GM21367 (cell line): Measurements from ENCODE around the gene SNF8.

Experiments used
- ATAC-seq: cut with Tn5 transposase; IDR thresholded peaks from one replicate; pipeline ENCODE4 v1.9.1; 2021; ENCODE audit not compliant: unreplicated experiment

The SNF8 gene

GRCh38 chr17:48930435-48930873 lies 14.2 kb downstream of the SNF8 start:
- no peak for ATAC-seq

DNA sequence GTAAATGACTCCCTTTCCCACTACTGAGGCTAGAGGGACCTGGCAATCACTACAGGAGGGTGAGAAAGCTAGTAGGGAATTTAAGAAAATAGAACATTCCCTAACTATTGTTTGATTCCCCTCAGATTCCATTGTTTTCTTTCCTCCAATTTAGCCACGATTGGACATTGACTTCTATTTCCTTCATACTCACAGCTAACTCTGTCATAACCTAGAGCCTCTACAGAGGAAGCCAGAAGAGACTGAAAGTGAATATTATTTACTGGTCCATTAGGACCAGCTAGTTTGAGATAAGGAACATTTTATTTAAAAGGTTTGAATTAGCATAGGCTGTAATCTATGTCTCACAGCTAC lies 14.9 kb downstream of the SNF8 start:
- ATAC-seq, result no peak

GRCh38 chr17:48928876-48929811 lies 15.5 kb downstream of the SNF8 start:
- ATAC-seq, result no peak

- ATAC-seq, result no peak
These were observed 16.5 kb downstream of the SNF8 start for GRCh38 chr17:48927978-48928745.

- no peak for ATAC-seq
These were observed 18.7 kb downstream of the SNF8 start for GRCh38 chr17:48925991-48926342.

DNA sequence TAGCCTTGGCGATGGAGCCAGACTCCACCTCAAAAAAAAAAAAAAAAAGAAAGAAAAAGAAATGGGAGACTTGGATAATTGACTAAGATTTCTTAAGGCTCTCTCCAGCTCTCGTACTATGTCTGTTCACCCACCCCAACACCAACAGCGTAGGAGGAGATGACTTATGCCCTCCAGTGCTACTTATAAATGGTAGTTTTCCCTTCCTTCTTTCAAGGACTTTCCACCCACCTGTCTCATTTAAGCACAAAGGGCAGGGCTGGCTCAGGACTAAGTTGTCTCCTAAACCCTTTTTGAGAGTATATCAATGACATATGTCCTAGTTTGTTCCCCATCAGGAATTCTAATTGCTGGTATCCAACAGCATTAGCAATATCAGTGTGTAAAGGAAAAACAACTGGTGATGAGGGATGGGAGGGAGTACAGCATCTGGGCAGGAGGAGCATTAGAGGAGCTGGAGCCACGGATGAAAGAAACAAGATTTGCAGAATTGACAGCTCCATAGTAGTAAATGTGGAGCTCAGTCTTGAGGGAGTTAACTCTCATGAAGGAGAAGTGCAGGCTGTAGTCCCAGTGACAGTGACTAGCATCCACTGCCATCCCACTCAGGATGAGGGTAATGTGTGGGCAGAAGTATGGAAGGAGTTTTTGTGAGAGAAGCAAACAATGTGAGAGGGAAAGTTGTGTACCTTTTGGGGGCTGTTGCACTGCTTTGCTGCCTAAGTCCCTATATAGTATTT lies 19.2 kb downstream of the SNF8 start:
- no peak for ATAC-seq

- peak; percentile 79 for ATAC-seq
These were observed 29.0 kb downstream of the SNF8 start for GRCh38 chr17:48915459-48916282.

DNA sequence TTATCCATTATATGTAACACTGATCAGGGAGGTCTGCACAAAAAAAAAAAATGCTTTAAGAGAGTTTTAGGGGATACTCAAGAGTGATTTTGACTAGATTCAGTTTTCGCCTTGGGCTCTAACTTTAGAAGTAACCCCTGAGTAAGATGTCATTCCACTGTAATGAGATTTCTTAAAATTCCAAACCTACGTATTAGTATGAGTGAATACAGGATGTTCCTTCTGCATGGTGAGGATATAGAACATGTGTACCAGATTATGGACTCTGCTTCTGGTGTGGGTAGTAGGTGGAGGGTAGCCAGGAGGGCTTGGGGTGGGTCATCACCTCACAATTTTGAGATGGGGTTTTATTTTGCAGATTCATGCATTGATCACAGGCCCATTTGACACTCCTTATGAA lies 32.2 kb downstream of the SNF8 start:
- ATAC-seq, result no peak

DNA sequence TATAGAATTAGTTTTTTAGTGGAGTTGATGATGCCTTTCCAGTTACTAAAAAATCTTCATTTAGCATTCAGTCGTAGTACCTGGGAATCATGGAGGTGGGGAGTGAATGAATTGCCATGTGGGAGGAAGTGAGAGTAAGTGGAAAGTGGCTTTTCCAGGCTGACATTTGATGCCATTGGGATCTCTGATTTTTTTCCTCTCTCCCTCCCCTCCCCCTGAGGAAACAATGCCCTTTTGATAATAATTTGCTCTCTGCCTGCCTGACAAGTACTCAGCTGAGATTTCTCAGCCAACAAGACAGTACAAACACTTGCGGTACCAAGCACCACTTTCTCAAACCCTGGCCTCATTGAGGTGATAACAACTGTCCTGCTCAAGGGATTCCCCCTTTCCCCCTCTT lies 34.3 kb downstream of the SNF8 start:
- no peak for ATAC-seq

GRCh38 chr17:48909783-48910182 lies 34.9 kb downstream of the SNF8 start:
- ATAC-seq, result no peak

DNA sequence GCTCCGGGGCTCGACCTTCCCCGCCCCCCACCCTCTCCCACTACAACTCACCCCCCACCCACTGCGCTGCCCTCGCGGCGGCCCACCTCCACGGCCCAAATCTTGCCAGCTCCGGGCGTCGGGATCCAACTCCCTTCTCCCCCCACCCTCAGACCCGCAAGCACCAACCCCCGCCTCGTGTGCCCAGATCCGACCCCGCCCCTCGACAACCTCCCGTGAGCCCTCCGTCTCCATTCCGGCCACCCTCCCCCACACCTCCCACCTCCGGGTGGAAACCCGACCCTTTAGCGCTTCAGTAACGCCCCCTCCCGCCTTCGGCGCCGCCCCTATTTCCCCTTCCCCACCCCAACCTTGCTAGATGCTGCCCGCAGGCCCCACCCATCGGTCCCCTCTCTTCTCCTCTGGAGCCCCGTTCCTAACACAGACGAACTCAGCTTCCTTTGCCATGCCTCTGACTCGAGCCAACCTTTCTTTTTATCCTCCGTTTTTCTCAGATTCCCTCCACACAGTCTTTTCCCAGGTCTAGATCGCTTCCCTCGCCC lies 35.7 kb downstream of the SNF8 start:
- ATAC-seq, result peak; percentile 26

GRCh38 chr17:48908047-48908843 lies 36.4 kb downstream of the SNF8 start, which contains the start of gene UBE2Z:
UBE2Z (plus strand) TSS chr17:48908407; CDS start chr17:48908504, 97 bp downstream.
- peak; percentile 52 for ATAC-seq

GRCh38 chr17:48907713-48908046 lies 37.0 kb downstream of the SNF8 start:
- no peak for ATAC-seq

- ATAC-seq, result no peak
These were observed 38.6 kb downstream of the SNF8 start for GRCh38 chr17:48905987-48906515.

DNA sequence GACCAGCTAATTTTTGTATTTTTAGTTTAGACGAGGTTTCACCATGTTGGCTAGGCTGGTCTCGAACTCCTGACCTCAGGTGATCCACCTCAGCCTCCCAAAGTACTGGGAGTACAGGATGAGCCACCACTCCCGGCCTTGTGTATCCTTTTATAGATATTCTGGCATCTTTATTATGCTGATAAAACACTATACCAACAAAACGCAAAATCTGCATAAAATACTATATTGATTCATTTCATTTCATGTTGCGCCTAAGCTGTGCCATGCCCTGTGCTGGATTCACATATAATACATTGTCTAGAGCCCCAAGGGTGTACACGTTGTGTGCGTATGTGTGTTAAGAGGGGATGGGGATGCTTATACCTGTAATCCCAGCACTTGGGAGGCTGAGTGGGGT lies 40.2 kb downstream of the SNF8 start:
- no peak for ATAC-seq

DNA sequence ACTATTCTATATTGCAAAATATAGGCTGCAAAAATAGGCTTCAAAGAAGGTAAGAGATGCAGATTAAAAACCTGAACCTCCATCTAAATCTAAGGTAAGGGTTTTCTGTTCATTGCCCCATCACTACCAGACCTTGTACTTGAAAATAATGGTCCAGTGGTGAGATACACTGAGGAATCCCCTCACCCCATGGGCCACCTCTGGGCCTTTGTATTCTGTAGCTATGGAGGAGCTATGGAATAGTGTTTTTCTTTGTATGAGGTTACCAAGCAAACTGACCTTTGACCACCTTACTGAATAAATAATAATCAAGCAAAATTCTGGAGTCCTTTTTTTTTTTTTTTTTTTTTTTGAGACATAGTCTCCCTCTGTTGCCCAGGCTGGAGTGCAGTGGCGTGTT lies 41.2 kb downstream of the SNF8 start:
- no peak for ATAC-seq

DNA sequence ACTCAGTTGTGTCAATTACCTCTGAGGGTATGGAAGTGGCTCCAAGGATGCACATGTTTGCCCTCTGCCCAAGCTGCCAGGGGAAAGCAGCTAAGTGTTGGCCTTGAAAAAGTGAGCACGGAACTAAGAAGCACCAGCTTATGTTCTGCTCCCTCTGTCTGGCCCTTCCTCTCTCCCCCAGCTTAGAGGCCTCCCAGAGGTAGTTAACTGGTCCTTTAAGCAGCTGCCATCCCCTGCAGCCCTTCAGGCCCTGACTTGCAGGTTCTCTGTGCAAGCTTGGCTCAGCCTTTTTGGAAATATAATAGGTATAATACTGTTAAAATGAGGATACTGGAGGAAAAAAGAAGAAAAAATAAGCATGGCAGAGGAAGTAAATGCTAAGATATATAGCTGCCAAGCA lies 43.4 kb downstream of the SNF8 start:
- no peak for ATAC-seq

DNA sequence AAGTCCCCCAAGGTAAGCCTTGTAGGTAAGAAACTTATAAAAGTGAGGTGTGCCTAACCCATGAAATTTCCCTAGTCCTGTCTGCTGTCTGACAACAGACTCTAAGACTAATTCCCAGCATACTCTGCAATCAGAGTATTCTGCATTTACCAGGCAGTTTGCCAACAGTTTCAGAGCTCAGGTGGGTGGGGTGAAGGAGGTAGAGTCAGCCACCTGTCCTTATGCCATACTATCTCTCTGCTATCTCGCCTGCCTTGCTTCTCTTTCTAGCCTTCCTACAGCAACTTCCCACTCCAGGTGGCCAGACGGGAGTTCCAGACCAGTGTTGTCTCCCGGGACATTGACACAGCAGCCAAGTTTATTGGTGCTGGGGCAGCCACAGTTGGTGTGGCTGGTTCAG lies 49.8 kb downstream of the SNF8 start:
- ATAC-seq, result no peak
